ENCODE measurements around the gene LY6G5C. TPM values are rescaled to one million over a fixed set of nuclear protein-coding genes. Genes with fewer than 3 reads are reported as not detected.

LY6G5C gene
- polyA plus RNA-seq, 1 donor (not counting 4 experiments of a cell fraction or from before 2014, with no cell fraction given), result 0.58 TPM

DNA sequence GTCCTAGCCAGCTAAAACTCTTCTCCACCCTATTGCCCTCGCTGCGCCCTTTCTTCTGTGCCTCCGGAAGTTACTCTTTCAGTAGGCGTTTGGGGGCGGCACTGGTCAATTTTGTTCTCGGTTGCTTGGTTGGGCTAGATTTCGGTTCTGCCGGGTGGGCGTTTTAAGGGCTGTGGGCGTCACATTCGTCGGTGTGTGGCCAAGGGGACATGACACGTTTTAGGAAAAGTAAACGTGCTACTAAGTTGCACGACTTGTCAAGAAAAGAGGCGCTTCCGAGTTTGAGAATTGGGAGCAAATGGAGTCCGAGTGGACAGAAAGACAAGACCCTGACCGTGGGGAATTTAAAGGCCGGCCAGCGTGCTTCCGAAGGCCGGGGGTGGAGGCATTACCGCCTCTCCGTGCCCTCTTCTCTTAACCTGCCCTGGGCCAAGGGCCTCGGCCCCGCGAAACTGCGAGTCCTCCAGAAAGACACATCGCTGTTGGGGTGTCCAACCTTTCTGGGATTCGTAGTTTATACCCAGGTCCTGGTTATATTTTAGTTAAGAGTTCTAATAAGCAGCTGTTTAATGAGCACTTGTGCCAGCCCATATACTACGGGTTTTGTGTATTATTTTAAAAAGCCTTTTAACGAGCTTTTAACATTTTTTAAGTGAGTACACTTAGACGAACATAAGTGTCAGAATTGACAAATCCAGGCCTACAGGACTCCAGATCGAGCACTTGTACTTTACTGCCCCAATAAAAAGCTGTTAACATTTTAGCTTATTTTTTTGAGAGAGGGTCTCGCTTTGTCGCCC, 27.7 kb downstream of the LY6G5C start:
- TF ChIP-seq, protein P1, sequence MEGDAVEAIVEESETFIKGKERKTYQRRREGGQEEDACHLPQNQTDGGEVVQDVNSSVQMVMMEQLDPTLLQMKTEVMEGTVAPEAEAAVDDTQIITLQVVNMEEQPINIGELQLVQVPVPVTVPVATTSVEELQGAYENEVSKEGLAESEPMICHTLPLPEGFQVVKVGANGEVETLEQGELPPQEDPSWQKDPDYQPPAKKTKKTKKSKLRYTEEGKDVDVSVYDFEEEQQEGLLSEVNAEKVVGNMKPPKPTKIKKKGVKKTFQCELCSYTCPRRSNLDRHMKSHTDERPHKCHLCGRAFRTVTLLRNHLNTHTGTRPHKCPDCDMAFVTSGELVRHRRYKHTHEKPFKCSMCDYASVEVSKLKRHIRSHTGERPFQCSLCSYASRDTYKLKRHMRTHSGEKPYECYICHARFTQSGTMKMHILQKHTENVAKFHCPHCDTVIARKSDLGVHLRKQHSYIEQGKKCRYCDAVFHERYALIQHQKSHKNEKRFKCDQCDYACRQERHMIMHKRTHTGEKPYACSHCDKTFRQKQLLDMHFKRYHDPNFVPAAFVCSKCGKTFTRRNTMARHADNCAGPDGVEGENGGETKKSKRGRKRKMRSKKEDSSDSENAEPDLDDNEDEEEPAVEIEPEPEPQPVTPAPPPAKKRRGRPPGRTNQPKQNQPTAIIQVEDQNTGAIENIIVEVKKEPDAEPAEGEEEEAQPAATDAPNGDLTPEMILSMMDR (optimal IDR thresholded peaks at IDR 0.05 in 1 of 3, IDR thresholded peaks at IDR 0.05 in 1 of 3, conservative IDR thresholded peaks at IDR 0.05 in 1 of 3; ENCODE audit: extremely low read depth in 1 of 3, insufficient read depth in 2 of 3, low read length in 3 of 3), result no peak
- TF ChIP-seq EZH2 (IDR thresholded peaks at IDR 0.05; ENCODE audit: low read length), result no peak
- FAIRE-seq (peak; percentile 65), DNase-seq (ENCODE audit: low read depth, low spot score) (peak; percentile 50)
- peaks cover 12% of the 10 kb centered on the region for H3K4me1 ChIP-seq (ENCODE audit: control insufficient read depth, extremely low read depth, insufficient read depth, low read length)
- H3K27me3 ChIP-seq (ENCODE audit: control insufficient read depth, extremely low read depth, insufficient read depth, low read length), result no peaks in the 10 kb centered on the region
- H3K79me2 ChIP-seq (ENCODE audit: control insufficient read depth, insufficient read depth, low read length), result peaks cover 46% of the 10 kb centered on the region
- H2AFZ ChIP-seq (ENCODE audit: control insufficient read depth, low read length), result peak overlapping the region; percentile 90
- no peaks in the 10 kb centered on the region for H3K9me3 ChIP-seq (ENCODE audit: control insufficient read depth, low read depth, low read length)
- H3K27ac ChIP-seq (ENCODE audit: control insufficient read depth, insufficient read depth, low read length), result peak overlapping the region; percentile 100
- peaks cover 16 to 21% of the 10 kb centered on the region in 2 experiments for H3K36me3 ChIP-seq (ENCODE audit: control insufficient read depth in 2 of 2, extremely low read depth in 1 of 2, insufficient read depth in 2 of 2, low read length in 2 of 2)
- dilution Hi-C loops (cut with MboI; ENCODE audit: extremely low pct_ligation_motif_present, low sequenced_read_pairs), result no loop called here
- peaks cover 4% of the 10 kb centered on the region for H4K20me1 ChIP-seq (ENCODE audit: control insufficient read depth, extremely low read depth, insufficient read depth, low read length)
- H3K9me1 ChIP-seq (ENCODE audit: control insufficient read depth, extremely low read depth, insufficient read depth, low read length), result no peaks in the 10 kb centered on the region
- H3K4me3 ChIP-seq (ENCODE audit: control insufficient read depth in 2 of 3, extremely low read depth in 1 of 3, insufficient read depth in 2 of 3, low read depth in 1 of 3, low read length in 3 of 3), result peak overlapping the region; percentile 62 to 96 (median 96)
- peak overlapping the region; percentile 99 for H3K4me2 ChIP-seq (ENCODE audit: control insufficient read depth, extremely low read depth, insufficient read depth, low read depth, low read length)
- H3K9ac ChIP-seq (ENCODE audit: control insufficient read depth, extremely low read depth, insufficient read depth, low read length), result peak overlapping the region; percentile 99

DNA sequence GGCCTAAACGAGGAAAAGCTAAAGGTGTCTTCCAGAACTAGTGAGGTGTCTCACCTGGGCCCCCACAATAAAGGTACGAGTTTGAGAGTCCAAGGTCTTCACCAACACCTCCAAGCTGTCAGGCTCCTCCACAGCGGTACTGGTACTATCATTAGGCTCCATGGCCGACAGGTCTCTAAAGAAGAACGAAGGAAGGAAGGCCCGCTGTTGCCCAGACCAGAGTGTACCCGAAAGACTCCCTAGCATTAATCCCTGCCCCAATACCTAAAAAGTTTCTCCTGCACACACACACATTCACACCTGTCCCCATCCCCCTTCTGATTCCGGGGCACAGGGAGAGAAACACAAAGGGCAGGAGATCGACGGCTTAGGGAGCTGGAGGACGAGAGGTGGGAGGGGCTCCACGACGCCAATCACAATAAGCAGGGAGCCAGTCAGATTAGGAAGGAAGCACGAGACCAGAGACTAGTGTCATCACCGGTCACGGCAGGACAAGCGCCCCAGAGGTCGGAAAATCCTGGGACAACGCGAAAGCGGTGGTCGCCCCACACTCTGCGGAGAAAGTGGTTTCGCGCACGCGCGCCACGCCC, 29.2 kb downstream of the LY6G5C start:
- Histone ChIP-seq H3K79me2 (ENCODE audit: control insufficient read depth, insufficient read depth, low read length) (peaks cover 41% of the 10 kb centered on the region), H3K27me3 (ENCODE audit: control insufficient read depth, extremely low read depth, insufficient read depth, low read length) (no peaks in the 10 kb centered on the region), H2AFZ (ENCODE audit: control insufficient read depth, low read length) (peak overlapping the region; percentile 94), H3K36me3 (ENCODE audit: control insufficient read depth in 2 of 2, extremely low read depth in 1 of 2, insufficient read depth in 2 of 2, low read length in 2 of 2) (peaks cover 14 to 28% of the 10 kb centered on the region in 2 experiments), H4K20me1 (ENCODE audit: control insufficient read depth, extremely low read depth, insufficient read depth, low read length) (peaks cover 4% of the 10 kb centered on the region), H3K4me3 (ENCODE audit: control insufficient read depth in 2 of 3, extremely low read depth in 1 of 3, insufficient read depth in 2 of 3, low read depth in 1 of 3, low read length in 3 of 3) (peak overlapping the region; percentile 62 to 96 (median 96)), H3K4me2 (ENCODE audit: control insufficient read depth, extremely low read depth, insufficient read depth, low read depth, low read length) (peak overlapping the region; percentile 99), H3K9me1 (ENCODE audit: control insufficient read depth, extremely low read depth, insufficient read depth, low read length) (no peaks in the 10 kb centered on the region), H3K27ac (ENCODE audit: control insufficient read depth, insufficient read depth, low read length) (peak overlapping the region; percentile 100), H3K9me3 (ENCODE audit: control insufficient read depth, low read depth, low read length) (no peaks in the 10 kb centered on the region), H3K9ac (ENCODE audit: control insufficient read depth, extremely low read depth, insufficient read depth, low read length) (peak overlapping the region; percentile 99), H3K4me1 (ENCODE audit: control insufficient read depth, extremely low read depth, insufficient read depth, low read length) (peaks cover 12% of the 10 kb centered on the region)
- TF ChIP-seq EZH2 (IDR thresholded peaks at IDR 0.05; ENCODE audit: low read length), result no peak
- TF ChIP-seq, protein P1 (optimal IDR thresholded peaks at IDR 0.05 in 1 of 3, IDR thresholded peaks at IDR 0.05 in 1 of 3, conservative IDR thresholded peaks at IDR 0.05 in 1 of 3; ENCODE audit: extremely low read depth in 1 of 3, insufficient read depth in 2 of 3, low read length in 3 of 3), result no peak
- DNase-seq (ENCODE audit: low read depth, low spot score) (no peak), FAIRE-seq (peak; percentile 17)
- dilution Hi-C loops (cut with MboI; ENCODE audit: extremely low pct_ligation_motif_present, low sequenced_read_pairs), result no loop called here

Data from keratinocyte (primary cell).